Spleen (tissue), 7 donors: ENCODE data around the gene CEP250.

Source experiments
- POLR2A ChIP-seq, 3 donors: fragments of 450-650 bp; IDR thresholded peaks; one replicate each; pipeline ENCODE4 v1.5.1; 2017; ENCODE audit warnings: antibody characterized with exemption in 3 of 3, mild to moderate bottlenecking in 1 of 3
- TF ChIP-seq, protein P1 (sequence below), 11 experiments: fragments of 200-600 bp in 7 of 11; fragments of 450-650 bp in 4 of 11; sonication (generic) in 4 of 11; IDR thresholded peaks in 8 of 11; conservative IDR thresholded peaks in 3 of 11; 1 replicate in 7 of 11; 2 replicates in 4 of 11; pipeline versions ENCODE4 v1.4.0 to v1.8.0; 2016 to 2021; ENCODE audit warnings: antibody characterized with exemption in 11 of 11, inconsistent platforms in 4 of 11, mild to moderate bottlenecking in 1 of 11
- donor health status: DM: no; HTN: no; CAD: no; lungs with moderate emphysema.
- donor health status: DM: no; HTN: no; CAD: no.
- donor health status: DM: no; HTN: no; CAD: no.

DNA sequence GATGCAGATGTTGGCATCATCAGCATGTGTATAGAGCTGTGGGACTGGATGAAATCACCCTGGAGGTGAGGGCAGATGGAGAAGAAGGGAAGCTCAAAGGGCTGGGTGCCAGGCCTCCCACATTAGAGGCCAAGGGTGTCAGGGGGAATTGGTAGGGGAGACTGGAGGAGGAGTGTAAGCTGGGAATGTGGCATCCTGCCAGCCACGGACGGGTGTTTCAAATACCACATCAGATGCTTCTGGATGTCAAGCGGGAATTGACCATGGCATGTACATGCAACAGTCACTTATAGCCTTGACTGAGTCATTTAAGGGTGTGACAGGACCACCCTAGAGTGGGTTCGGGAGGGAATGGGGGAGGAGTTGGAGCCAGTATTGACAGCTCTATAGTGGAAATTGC, 96.1 kb downstream of the CEP250 start:
- TF ChIP-seq, protein P1, sequence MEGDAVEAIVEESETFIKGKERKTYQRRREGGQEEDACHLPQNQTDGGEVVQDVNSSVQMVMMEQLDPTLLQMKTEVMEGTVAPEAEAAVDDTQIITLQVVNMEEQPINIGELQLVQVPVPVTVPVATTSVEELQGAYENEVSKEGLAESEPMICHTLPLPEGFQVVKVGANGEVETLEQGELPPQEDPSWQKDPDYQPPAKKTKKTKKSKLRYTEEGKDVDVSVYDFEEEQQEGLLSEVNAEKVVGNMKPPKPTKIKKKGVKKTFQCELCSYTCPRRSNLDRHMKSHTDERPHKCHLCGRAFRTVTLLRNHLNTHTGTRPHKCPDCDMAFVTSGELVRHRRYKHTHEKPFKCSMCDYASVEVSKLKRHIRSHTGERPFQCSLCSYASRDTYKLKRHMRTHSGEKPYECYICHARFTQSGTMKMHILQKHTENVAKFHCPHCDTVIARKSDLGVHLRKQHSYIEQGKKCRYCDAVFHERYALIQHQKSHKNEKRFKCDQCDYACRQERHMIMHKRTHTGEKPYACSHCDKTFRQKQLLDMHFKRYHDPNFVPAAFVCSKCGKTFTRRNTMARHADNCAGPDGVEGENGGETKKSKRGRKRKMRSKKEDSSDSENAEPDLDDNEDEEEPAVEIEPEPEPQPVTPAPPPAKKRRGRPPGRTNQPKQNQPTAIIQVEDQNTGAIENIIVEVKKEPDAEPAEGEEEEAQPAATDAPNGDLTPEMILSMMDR (IDR thresholded peaks at IDR 0.05 in 8 of 11, conservative IDR thresholded peaks at IDR 0.05 in 3 of 11): no peak
- no peak for TF ChIP-seq POLR2A (IDR thresholded peaks at IDR 0.05)
